ENCODE results near the gene STMN1. TPM values are rescaled to one million over a fixed set of nuclear protein-coding genes. Genes with fewer than 3 reads are reported as not detected.

Gene STMN1
- total RNA-seq, 1 experiment from 2014 or later = 207 TPM

- H3K4me3 Mint-ChIP-seq (ENCODE audit: unreplicated experiment) = no peak overlapping the region
- peaks cover 8% of the 10 kb centered on the region for H3K36me3 Mint-ChIP-seq (ENCODE audit: insufficient read depth, unreplicated experiment)
- no peaks in the 10 kb centered on the region for H3K27me3 ChIP-seq (replicated peaks; ENCODE audit: control insufficient read depth, insufficient read depth, low read length)
- H3K9me3 Mint-ChIP-seq (ENCODE audit: unreplicated experiment) = no peaks in the 10 kb centered on the region
- H3K4me3 ChIP-seq (ENCODE audit: low read depth, low read length) = no peak overlapping the region
- no peaks in the 10 kb centered on the region for H3K36me3 ChIP-seq (ENCODE audit: control insufficient read depth, insufficient read depth, low read length)
- no peaks in the 10 kb centered on the region for H3K9me3 ChIP-seq
- no TSS peak for BruUV-seq (replicated peaks)
- no peak overlapping the region for H3K27ac Mint-ChIP-seq (ENCODE audit: unreplicated experiment)
- CTCF ChIA-PET = no interaction called here
- no peak for TF ChIP-seq CTCF (IDR thresholded peaks at IDR 0.05; ENCODE audit: insufficient read depth in 1 of 2, low read depth in 1 of 2, low read length in 1 of 2, severe bottlenecking in 1 of 2, unreplicated experiment in 1 of 2)
- POLR2A ChIA-PET = no interaction called here
- DNase-seq = no peak
- peaks cover 8% of the 10 kb centered on the region for H3K4me1 Mint-ChIP-seq (ENCODE audit: low read depth, unreplicated experiment)
- peaks cover 21% of the 10 kb centered on the region for H3K4me1 ChIP-seq
- H3K27me3 Mint-ChIP-seq (ENCODE audit: insufficient read depth, unreplicated experiment) = no peaks in the 10 kb centered on the region
- intact Hi-C loops (cut with micrococcal nuclease; ENCODE audit: unreplicated experiment) = no loop called here
These were observed 33.5 kb downstream of the STMN1 start for GRCh38 chr1:25872713-25873112.

DNA sequence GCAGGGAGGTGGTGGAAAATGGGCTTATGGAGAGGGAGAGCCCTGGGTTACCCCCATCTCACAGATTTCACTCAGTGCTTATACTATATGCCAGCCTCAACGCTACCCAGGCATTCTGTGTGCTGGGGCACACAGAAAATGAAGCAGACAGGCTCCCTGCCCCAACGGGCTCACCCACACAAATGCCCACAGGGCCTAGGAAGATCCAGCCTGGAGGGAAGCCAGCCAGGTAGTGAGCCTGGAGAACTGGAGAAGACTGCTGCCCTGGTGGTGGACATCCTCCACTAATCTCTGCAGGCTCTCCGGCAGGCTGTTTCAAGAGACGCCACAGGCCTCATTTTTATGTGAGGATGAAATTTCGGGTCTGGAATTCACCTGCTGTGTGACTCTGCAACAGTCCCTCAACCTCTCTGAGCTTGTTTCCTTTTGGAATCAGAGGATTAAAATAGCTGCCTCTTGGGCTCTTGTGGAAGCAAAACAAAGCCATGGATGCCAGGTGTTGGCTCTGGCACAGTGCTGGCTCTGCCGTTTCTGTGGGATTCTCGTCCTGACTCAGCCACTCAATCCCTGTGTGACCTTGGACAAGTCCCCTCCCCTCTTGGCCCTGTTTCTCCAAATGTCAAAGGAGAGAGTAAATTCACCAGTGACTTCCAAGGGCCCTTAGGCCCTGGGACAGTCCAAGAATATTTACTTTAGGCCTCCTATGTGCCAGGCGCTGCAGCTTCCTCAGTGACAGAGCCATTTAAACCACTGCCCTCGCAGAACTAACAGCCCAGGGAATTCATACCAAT, 34.3 kb downstream of the STMN1 start:
- POLR2A ChIA-PET = no interaction called here
- no TSS peak for BruUV-seq (replicated peaks)
- no peaks in the 10 kb centered on the region for H3K27me3 Mint-ChIP-seq (ENCODE audit: insufficient read depth, unreplicated experiment)
- H3K27me3 ChIP-seq (replicated peaks; ENCODE audit: control insufficient read depth, insufficient read depth, low read length) = no peaks in the 10 kb centered on the region
- no peak for DNase-seq
- TF ChIP-seq CTCF (IDR thresholded peaks at IDR 0.05; ENCODE audit: insufficient read depth in 1 of 2, low read depth in 1 of 2, low read length in 1 of 2, severe bottlenecking in 1 of 2, unreplicated experiment in 1 of 2) = no peak
- no peaks in the 10 kb centered on the region for H3K9me3 Mint-ChIP-seq (ENCODE audit: unreplicated experiment)
- peaks cover 7% of the 10 kb centered on the region for H3K4me1 Mint-ChIP-seq (ENCODE audit: low read depth, unreplicated experiment)
- no peak overlapping the region for H3K4me3 ChIP-seq (ENCODE audit: low read depth, low read length)
- H3K27ac Mint-ChIP-seq (ENCODE audit: unreplicated experiment) = no peak overlapping the region
- no peak overlapping the region for H3K4me3 Mint-ChIP-seq (ENCODE audit: unreplicated experiment)
- H3K36me3 Mint-ChIP-seq (ENCODE audit: insufficient read depth, unreplicated experiment) = peaks cover 15% of the 10 kb centered on the region
- CTCF ChIA-PET = no interaction called here
- intact Hi-C loops (cut with micrococcal nuclease; ENCODE audit: unreplicated experiment) = no loop called here
- H3K4me1 ChIP-seq = peaks cover 28% of the 10 kb centered on the region
- H3K36me3 ChIP-seq (ENCODE audit: control insufficient read depth, insufficient read depth, low read length) = no peaks in the 10 kb centered on the region
- no peaks in the 10 kb centered on the region for H3K9me3 ChIP-seq

DNA sequence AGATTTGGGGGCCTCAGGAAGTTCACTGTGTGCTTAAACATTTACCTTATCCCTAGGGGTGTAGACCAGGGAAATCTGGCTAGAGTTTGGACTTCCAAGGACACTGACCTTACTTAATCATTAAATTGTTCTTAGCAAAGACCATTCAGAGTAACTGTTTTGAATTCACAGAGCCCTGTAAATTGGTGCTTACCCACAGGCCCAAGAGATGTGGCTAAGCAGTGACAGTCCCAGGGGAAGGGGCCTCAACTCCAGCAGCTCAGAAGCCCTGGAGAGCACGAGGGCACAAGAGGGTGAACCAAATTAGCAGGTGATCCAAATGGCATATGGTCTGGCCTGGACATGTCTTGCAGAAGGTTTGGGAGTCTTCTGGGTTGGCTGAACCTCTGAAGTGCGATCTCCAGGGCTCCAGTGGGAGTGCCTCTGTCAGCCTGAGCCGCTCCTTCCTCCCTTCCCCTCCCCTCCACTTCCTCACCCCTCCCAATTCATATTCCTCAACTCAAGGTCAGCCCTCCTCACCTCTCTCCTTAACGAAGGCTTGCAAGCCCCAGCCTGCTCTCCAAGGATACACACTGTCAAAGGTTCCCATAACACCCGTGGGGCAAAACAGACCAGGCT, 35.0 kb downstream of the STMN1 start:
- no peak overlapping the region for H3K4me3 ChIP-seq (ENCODE audit: low read depth, low read length)
- H3K36me3 ChIP-seq (ENCODE audit: control insufficient read depth, insufficient read depth, low read length) = no peaks in the 10 kb centered on the region
- peaks cover 21% of the 10 kb centered on the region for H3K4me1 ChIP-seq
- POLR2A ChIA-PET = no interaction called here
- H3K36me3 Mint-ChIP-seq (ENCODE audit: insufficient read depth, unreplicated experiment) = peaks cover 19% of the 10 kb centered on the region
- no peaks in the 10 kb centered on the region for H3K27me3 ChIP-seq (replicated peaks; ENCODE audit: control insufficient read depth, insufficient read depth, low read length)
- H3K4me3 Mint-ChIP-seq (ENCODE audit: unreplicated experiment) = no peak overlapping the region
- no peak for TF ChIP-seq CTCF (IDR thresholded peaks at IDR 0.05; ENCODE audit: insufficient read depth in 1 of 2, low read depth in 1 of 2, low read length in 1 of 2, severe bottlenecking in 1 of 2, unreplicated experiment in 1 of 2)
- no peak for DNase-seq
- intact Hi-C loops (cut with micrococcal nuclease; ENCODE audit: unreplicated experiment) = no loop called here
- H3K9me3 Mint-ChIP-seq (ENCODE audit: unreplicated experiment) = no peaks in the 10 kb centered on the region
- H3K9me3 ChIP-seq = no peaks in the 10 kb centered on the region
- H3K27me3 Mint-ChIP-seq (ENCODE audit: insufficient read depth, unreplicated experiment) = no peaks in the 10 kb centered on the region
- no TSS peak for BruUV-seq (replicated peaks)
- CTCF ChIA-PET = no interaction called here
- H3K4me1 Mint-ChIP-seq (ENCODE audit: low read depth, unreplicated experiment) = peaks cover 4% of the 10 kb centered on the region
- no peak overlapping the region for H3K27ac Mint-ChIP-seq (ENCODE audit: unreplicated experiment)

All from Caco-2 (cell line).